ENCODE measurements around the gene LCE2A. TPM values are rescaled to one million over a fixed set of nuclear protein-coding genes. Genes with fewer than 3 reads are reported as not detected.
"Not testable (repeated sequence)": the region's sequence is repeated elsewhere in the genome, so short reads cannot be mapped to it uniquely, and the experiment has no call there.

The LCE2A gene
- total and polyA plus RNA-seq, 2 donors (not counting 1 experiment from before 2014, with no cell fraction given) = 0.33 to 8.1 TPM

GRCh38 chr1:152679459-152679858, 18.7 kb upstream of the LCE2A start:
- TF ChIP-seq CTCF (conservative IDR thresholded peaks at IDR 0.05 in 1 of 2, IDR thresholded peaks at IDR 0.05 in 1 of 2; ENCODE audit: low read depth in 1 of 2, low read length in 2 of 2) = no peak
- TF ChIP-seq EZH2 (IDR thresholded peaks at IDR 0.05; ENCODE audit: low read length, missing control alignments) = no peak
- no peak overlapping the region for H3K4me2 ChIP-seq (ENCODE audit: extremely low read depth, insufficient read depth, low read length)
- H3K9me3 ChIP-seq (ENCODE audit: control insufficient read depth, insufficient read depth, low read depth, low read length) = no peaks in the 10 kb centered on the region
- H3K4me3 ChIP-seq (replicated peaks in 1 of 4; ENCODE audit: control extremely low read depth in 1 of 4, insufficient read depth in 1 of 4, low read depth in 3 of 4, low read length in 4 of 4) = no peak overlapping the region
- H3K9ac ChIP-seq (ENCODE audit: insufficient read depth, low read length) = no peak overlapping the region
- H3K79me2 ChIP-seq (ENCODE audit: control insufficient read depth, insufficient read depth, low read length) = no peaks in the 10 kb centered on the region
- no peaks in the 10 kb centered on the region for H4K20me1 ChIP-seq (ENCODE audit: control insufficient read depth, extremely low read depth, insufficient read depth, low read length)
- no peak for DNase-seq (ENCODE audit: low read depth in 2 of 2)
- no peaks in the 10 kb centered on the region for H3K36me3 ChIP-seq (ENCODE audit: control insufficient read depth, insufficient read depth, low read length)
- H3K4me1 ChIP-seq (ENCODE audit: control insufficient read depth, extremely low read depth, insufficient read depth, low read length) = no peaks in the 10 kb centered on the region
- no peak overlapping the region for H2AFZ ChIP-seq (ENCODE audit: low read length)
- H3K27ac ChIP-seq (ENCODE audit: insufficient read depth, low read length) = no peak overlapping the region
- H3K27me3 ChIP-seq (ENCODE audit: control insufficient read depth, insufficient read depth, low read length) = no peaks in the 10 kb centered on the region

GRCh38 chr1:152681616-152682015, 16.5 kb upstream of the LCE2A start:
- Histone ChIP-seq H3K4me2 (ENCODE audit: extremely low read depth, insufficient read depth, low read length) (no peak overlapping the region), H3K79me2 (ENCODE audit: control insufficient read depth, insufficient read depth, low read length) (no peaks in the 10 kb centered on the region), H3K4me1 (ENCODE audit: control insufficient read depth, extremely low read depth, insufficient read depth, low read length) (no peaks in the 10 kb centered on the region), H3K36me3 (ENCODE audit: control insufficient read depth, insufficient read depth, low read length) (no peaks in the 10 kb centered on the region), H2AFZ (ENCODE audit: low read length) (no peak overlapping the region), H3K27me3 (ENCODE audit: control insufficient read depth, insufficient read depth, low read length) (no peaks in the 10 kb centered on the region), H3K27ac (ENCODE audit: insufficient read depth, low read length) (no peak overlapping the region), H3K9ac (ENCODE audit: insufficient read depth, low read length) (no peak overlapping the region), H3K4me3 (replicated peaks in 1 of 4; ENCODE audit: control extremely low read depth in 1 of 4, insufficient read depth in 1 of 4, low read depth in 3 of 4, low read length in 4 of 4) (no peak overlapping the region), H3K9me3 (ENCODE audit: control insufficient read depth, insufficient read depth, low read depth, low read length) (no peaks in the 10 kb centered on the region), H4K20me1 (ENCODE audit: control insufficient read depth, extremely low read depth, insufficient read depth, low read length) (no peaks in the 10 kb centered on the region)
- TF ChIP-seq EZH2 (IDR thresholded peaks at IDR 0.05; ENCODE audit: low read length, missing control alignments) = no peak
- no peak for TF ChIP-seq CTCF (conservative IDR thresholded peaks at IDR 0.05 in 1 of 2, IDR thresholded peaks at IDR 0.05 in 1 of 2; ENCODE audit: low read depth in 1 of 2, low read length in 2 of 2)
- DNase-seq (ENCODE audit: low read depth in 2 of 2) = no peak

GRCh38 chr1:152683846-152684245, 14.3 kb upstream of the LCE2A start:
- H3K4me2 ChIP-seq (ENCODE audit: extremely low read depth, insufficient read depth, low read length) = no peak overlapping the region
- H3K4me3 ChIP-seq (replicated peaks in 1 of 4; ENCODE audit: control extremely low read depth in 1 of 4, insufficient read depth in 1 of 4, low read depth in 3 of 4, low read length in 4 of 4) = no peak overlapping the region
- H3K27me3 ChIP-seq (ENCODE audit: control insufficient read depth, insufficient read depth, low read length) = no peaks in the 10 kb centered on the region
- H3K36me3 ChIP-seq (ENCODE audit: control insufficient read depth, insufficient read depth, low read length) = no peaks in the 10 kb centered on the region
- no peak overlapping the region for H3K9ac ChIP-seq (ENCODE audit: insufficient read depth, low read length)
- H3K4me1 ChIP-seq (ENCODE audit: control insufficient read depth, extremely low read depth, insufficient read depth, low read length) = no peaks in the 10 kb centered on the region
- no peaks in the 10 kb centered on the region for H4K20me1 ChIP-seq (ENCODE audit: control insufficient read depth, extremely low read depth, insufficient read depth, low read length)
- H3K27ac ChIP-seq (ENCODE audit: insufficient read depth, low read length) = no peak overlapping the region
- TF ChIP-seq EZH2 (IDR thresholded peaks at IDR 0.05; ENCODE audit: low read length, missing control alignments) (no peak), CTCF (conservative IDR thresholded peaks at IDR 0.05 in 1 of 2, IDR thresholded peaks at IDR 0.05 in 1 of 2; ENCODE audit: low read depth in 1 of 2, low read length in 2 of 2) (no peak)
- no peaks in the 10 kb centered on the region for H3K79me2 ChIP-seq (ENCODE audit: control insufficient read depth, insufficient read depth, low read length)
- no peak for DNase-seq (ENCODE audit: low read depth in 2 of 2)
- no peaks in the 10 kb centered on the region for H3K9me3 ChIP-seq (ENCODE audit: control insufficient read depth, insufficient read depth, low read depth, low read length)
- H2AFZ ChIP-seq (ENCODE audit: low read length) = no peak overlapping the region

GRCh38 chr1:152685823-152686222, 12.3 kb upstream of the LCE2A start, which contains the start of gene LCE2B:
Gene LCE2B (plus strand): TSS chr1:152686123. CDS start chr1:152686844, 721 bp downstream.
- H4K20me1 ChIP-seq (ENCODE audit: control insufficient read depth, extremely low read depth, insufficient read depth, low read length); H3K27me3 ChIP-seq (ENCODE audit: control insufficient read depth, insufficient read depth, low read length); H3K4me3 ChIP-seq (replicated peaks in 1 of 4; ENCODE audit: control extremely low read depth in 1 of 4, insufficient read depth in 1 of 4, low read depth in 3 of 4, low read length in 4 of 4); H2AFZ ChIP-seq (ENCODE audit: low read length); H3K9me3 ChIP-seq (ENCODE audit: control insufficient read depth, insufficient read depth, low read depth, low read length); H3K27ac ChIP-seq (ENCODE audit: insufficient read depth, low read length); H3K4me2 ChIP-seq (ENCODE audit: extremely low read depth, insufficient read depth, low read length); H3K4me1 ChIP-seq (ENCODE audit: control insufficient read depth, extremely low read depth, insufficient read depth, low read length); H3K79me2 ChIP-seq (ENCODE audit: control insufficient read depth, insufficient read depth, low read length); DNase-seq (ENCODE audit: low read depth in 2 of 2); H3K9ac ChIP-seq (ENCODE audit: insufficient read depth, low read length); H3K36me3 ChIP-seq (ENCODE audit: control insufficient read depth, insufficient read depth, low read length): not testable (repeated sequence)

Data from fibroblast of lung (primary cell).